ENCODE measurements around the gene MRTFB.

The MRTFB gene

DNA sequence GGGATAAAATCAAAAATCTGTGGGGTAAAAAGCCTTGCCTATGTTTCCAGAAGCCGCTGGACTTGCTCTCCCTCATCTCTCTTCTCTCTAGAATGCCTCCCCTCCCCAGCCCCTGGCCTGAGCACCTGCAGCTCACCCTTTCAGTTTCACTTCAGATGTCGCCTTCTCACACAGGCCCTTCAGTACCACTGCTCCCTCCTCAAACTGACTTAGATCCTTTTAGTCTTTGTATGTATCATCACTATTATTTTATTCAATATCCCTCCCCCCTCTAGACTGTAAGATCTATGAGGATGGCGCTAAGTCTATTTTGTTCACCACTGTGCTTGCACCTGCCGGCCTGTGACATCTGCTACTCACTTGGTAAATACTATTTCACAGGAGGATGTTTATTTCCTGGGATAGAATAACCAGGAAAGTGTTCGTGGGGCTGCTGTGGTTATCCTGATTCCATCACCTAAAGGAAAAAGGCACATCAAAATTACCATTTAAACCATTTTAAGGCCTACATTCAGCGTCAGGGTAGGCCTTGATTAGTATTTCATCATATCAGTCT, 122.3 kb downstream of the MRTFB start:
- DNase-seq: no peak

DNA sequence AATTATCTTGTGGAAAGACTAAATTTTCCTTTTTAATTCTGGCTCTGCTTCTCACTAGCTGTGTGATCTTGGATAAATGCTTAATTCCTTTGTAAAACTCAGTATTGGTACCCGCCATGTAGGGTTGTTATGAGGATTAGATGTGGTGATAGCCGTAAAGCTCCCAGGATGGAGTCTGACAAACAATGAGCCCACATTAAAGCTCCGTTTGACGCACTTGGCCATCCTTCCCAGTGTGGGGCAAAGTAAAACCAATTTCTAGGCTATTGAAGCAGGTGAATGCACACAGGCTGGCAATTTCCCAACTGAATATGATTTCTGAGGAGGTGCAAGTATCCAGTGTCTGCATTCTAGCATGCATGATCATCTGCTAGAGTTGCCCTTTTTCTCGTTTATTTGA, 123.6 kb downstream of the MRTFB start:
- no peak for DNase-seq

DNA sequence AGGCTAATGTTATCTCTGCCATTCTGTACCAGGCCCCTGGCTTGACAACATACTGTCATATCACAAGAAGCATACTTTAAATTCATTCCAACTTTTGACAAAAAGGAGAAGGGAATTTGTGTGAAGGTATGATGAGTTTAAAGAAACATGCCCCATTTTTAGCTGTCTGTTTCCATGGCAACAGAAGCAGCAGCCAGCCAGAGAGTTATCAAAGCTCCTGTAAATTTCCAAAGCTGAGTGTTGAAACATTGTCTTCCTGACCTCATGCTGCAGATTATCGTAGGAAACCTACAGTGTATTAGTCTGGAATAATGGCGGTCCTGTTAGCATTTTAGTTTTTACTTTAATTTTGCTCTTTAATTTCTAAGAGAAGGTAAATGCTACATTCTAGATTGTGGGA, 124.9 kb downstream of the MRTFB start:
- peak; percentile 8 for DNase-seq

DNA sequence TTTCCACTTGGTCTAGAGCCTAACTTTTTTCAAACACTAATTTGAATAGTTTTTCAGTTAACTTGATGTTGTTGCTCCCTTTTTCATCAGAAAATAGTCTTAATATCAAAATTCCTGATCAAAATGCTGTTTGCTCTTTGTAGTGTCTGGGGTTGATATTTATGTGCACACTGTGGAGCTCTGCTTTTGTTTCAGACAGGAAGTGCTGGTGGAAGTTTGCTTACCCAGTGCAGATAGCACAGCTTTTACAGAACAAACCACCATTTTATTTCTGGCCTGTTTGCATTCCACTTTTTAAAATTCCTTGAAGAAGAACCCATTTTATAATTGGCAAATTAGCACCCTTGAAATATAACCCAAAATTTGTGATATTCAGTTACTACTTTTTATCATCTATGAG, 125.4 kb downstream of the MRTFB start:
- DNase-seq: no peak

DNA sequence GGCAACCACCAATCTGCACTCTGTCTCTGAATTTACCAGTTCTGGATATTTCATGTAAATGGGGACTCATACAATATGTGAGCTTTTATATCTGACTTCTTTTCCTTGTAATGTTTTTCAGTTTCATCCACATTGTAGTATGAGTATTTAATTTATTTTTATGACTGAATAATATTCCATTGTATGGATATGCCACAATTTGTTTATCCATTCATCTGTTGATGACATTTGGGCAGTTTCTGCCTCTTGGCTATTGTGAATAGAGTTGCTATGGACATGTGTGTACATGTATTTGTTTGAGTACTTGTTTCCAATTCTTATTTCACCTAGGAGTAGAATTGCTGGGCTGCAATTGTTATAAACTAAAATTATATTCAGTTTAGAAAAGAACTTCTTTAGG, 126.9 kb downstream of the MRTFB start:
- no peak for DNase-seq

DNA sequence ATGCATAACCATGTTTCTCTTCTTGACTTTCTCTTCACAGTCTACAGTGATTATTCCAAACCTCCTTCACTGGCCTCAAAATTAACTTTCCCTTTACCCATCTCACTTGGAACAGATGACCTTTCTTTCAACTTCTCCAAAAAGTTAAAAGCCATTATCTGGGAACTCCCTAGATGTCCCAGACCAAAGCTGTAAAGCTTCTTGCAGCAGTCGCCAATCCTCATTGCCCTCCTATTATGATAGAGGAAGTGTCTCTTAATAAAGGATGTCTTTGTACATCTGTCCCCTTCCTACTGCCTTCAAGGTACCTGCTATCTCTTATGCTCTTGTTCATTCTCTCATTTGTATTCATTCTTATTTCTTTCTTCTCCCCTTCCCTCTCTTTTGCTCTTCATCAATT, 127.5 kb downstream of the MRTFB start:
- DNase-seq: no peak

DNA sequence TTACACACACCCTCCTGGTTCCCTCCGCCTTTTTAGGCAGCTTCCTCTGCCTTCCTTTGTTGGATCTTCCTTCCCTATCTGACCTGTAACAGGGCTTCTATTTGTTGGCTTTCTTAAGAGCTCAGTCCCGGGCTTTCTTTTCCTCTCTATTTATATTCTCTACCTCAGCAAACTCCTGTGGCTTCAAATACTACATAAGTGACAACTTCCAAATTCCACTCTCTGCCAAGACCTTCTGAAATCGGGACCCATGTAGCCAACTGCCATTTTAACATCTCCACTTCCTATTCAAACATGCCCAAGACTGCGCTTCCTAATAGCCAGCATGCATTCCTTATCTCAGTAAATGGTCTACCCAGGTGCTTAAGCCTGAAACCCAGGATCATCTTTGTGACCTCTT, 128.1 kb downstream of the MRTFB start:
- no peak for DNase-seq

DNA sequence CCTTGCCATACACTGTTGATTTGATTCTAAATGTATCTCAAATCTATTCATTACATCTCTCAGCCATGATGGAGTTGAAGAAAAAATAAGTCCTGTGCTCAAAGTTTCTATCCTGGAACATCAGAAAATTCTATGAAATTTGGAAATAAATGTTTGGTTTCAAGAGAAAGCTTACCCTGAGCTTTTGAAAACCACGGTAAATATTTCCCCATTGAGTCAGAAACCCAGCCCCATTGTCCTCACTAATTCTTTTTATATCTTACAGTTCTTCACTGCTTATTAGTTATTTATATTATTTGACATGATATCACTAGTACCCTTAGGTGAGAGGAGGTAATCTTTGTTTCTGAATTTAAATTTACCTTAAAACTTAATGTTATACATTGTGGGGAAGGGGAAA, 128.5 kb downstream of the MRTFB start:
- peak; percentile 34 for DNase-seq

DNA sequence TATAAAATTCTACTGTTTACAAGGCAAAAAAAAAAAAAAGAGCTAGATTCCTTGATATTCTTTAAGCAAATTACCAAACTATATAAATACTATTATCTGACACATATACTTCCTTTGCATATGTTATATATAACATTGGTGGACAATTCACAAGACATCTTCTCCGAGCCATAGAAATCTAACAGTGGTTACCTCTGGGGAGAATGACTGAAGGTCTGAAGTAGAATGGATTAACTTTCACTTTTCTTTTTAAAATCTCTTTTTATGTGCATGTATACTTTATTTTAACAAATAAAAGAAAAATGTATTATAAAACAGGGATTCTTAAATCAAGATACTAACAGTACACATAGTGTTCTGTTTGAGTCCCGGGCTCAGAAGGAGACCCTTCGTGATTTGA, 131.0 kb downstream of the MRTFB start:
- no peak for DNase-seq

DNA sequence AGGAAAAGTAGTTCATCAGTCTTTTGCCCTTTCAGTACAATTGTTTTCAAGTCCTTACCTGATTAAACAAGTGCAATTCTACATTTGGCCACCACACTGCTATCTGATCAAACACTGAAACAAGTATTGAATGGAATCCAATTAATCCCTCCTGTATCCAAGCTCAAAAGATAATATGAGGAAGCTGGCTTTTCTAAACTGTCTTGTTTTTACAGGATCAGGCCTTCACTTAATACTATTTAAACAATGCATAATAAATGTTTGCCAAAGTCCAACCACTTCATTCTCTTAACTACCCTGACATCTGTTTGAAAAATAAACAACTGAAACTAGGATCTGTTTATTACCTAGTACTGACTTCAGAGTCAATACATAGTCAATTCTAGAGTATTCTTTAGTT, 131.6 kb downstream of the MRTFB start:
- no peak for DNase-seq

DNA sequence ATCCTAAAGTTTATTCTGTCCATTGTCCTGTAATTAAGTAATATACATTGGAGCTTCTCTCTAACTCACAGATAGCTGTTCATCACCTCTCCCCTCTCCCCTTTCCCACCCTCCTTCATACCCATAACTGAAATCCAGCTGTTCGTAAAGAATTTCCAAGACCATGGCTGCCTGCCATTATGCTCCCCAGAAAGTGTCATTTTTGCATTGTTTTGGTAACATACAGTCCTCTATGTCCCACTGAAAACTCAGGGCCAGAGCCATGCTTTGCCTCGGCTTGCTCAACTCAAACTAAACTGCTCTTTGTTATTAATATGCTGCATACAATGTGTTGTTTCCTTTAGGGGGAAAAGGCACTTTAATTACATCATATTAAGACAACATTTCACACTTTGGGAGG, 132.0 kb downstream of the MRTFB start:
- DNase-seq: no peak

DNA sequence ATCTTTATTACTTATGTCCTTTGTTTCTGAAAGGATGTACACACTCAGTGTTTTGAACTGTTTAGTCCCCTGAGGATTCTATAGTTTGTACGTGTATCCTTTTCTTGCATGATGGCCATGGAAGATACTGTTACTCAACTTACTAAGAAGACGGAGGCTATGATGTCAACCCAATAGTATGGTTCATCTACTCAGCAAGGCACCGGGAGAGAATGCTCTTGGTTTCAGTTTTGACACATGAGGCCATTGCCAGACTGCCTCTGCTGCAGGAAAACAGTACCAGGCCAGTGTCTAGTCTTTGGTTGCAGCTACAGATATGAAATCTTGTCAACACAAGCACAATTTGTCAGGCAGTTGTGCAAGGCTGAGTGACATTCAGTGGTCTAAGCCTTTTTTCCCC, 134.5 kb downstream of the MRTFB start:
- DNase-seq: no peak

DNA sequence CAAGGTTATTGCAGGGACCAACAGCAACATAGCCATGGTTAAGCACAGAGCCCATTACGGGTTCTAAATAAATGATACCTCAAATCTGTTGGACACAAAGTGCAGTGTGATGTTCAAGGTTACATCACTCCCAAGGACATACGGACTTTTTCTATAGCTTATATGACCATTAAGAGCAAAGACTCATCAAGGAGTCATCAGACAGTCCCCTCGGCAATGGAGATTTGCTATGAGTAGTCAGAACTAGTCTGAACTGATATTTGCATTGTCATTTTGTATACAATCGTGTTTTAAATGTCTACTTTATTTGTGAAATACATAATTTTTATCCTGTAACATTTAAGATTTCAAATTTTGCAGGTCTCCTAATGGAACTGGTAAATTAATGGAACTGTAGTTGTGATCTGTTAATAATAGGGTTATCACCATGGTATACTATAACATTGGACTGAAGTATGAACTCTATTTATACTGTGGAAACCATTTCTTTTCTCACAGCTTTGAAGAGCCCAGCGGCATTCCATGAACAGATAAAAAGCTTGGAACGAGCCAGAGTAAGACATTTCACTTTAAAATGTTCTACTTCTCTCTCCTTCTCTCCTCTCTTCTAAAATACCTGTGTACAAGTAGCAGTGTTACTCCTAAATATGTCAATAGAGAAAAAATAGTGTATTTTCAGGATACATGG, 140.9 kb downstream of the MRTFB start:
- DNase-seq: no peak

DNA sequence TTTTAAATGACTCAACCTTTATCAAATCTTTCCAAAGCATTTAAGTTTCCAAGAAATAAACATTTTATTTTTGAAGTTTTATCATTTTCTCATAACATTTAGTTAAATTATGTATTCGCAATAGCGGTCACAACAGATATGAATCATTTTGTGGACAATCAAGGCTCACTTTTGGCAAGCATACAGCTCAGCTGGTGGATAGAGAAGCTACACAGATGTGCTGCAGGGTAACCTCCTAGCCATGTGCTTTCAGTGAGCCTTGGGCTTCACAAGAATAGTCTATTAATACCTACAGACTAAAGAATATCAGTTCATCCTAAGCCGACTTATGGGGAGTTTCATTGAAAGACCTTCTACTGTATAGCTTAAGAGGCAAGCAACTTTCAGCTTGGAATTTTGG, 144.8 kb downstream of the MRTFB start:
- no peak for DNase-seq

DNA sequence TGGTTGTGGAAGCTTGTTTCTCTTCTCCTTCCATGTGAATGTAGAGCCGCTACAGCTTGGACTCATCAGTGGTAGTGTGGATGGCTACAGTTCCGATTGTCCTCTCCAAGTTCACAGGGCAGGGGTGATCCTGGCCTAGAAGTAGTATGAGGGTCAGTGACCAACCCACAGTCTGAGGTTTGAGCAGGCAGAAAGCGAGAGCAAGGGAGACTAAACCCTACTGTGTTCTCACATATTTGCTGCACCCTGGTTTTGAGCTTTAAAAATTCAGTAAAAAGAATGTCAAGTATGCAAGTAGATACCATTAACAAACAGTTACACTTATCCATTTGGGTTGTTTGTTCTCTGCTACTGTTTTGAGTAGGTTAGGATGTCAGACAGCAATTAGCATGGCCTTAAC, 148.9 kb downstream of the MRTFB start:
- DNase-seq: no peak

DNA sequence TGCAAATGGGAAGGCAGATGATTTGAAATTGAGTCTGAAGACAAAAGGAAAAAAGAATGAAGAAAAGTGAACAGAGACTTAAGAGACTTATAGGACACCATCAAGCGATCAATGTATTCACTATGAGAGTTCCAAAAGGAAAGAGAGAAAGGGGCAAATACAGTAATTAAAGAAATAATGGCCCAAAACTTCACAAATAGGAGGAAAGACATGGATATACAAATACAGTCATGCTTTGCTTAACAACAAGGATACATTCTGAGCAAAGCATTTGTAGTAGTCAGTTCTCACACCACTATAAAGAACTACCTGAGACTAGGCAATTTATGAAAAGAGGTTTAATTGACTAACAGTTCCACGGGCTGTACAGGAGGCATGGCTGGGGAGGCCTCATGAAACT, 152.5 kb downstream of the MRTFB start:
- no peak for DNase-seq

DNA sequence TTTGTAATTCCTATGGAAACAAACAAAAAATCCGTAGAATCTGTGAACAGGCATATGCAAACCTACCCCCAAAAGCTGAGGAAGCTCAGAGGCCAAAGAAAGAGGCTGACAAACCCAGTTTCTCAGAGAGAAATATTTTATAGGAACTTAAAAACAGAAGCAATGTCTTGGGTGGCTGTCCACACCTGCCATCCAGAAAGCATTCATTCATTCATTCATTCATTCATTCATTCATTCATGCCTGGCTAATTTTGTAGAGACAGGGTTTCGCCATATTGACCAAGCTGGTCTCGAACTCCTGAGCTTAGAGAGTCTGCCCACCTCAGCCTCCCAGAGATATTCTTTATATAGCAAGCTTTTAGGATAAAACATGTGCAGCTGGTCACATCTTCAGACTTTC, 154.3 kb downstream of the MRTFB start:
- no peak for DNase-seq

DNA sequence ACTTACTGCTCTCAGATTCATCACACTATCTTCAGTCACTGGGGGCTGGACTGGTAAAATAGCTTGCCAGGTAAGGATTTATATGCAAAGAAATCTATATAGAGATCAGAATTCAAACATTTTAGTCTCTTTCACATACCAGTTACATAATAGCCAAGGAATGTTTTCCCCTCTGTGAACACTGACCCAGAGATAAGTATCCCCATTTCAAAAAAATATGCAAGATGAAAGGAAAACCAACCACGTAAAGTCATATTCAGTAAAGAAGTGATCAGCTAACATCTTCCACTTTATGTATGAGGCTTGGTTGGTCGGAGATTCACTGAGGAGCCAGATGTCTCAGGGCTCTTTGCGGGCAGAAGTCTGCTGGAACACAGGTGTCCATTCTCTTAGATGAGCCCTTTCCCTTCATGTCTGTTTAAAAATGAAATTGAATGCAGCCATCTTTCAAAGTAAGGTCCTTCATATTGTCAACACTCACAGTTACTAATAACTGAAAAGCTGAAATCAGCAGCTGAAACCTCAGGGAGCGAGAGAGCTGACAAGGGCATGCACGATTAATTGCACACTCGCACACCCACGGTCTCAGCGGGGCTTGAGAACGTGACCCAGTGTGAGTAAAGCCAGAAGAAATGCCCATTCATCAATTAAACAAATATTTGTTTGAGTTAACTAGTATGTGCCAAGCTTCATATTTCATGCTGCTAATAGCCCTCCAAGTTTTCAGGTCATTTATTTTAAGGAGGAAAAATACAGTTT, 161.2 kb downstream of the MRTFB start:
- DNase-seq: peak; percentile 46

DNA sequence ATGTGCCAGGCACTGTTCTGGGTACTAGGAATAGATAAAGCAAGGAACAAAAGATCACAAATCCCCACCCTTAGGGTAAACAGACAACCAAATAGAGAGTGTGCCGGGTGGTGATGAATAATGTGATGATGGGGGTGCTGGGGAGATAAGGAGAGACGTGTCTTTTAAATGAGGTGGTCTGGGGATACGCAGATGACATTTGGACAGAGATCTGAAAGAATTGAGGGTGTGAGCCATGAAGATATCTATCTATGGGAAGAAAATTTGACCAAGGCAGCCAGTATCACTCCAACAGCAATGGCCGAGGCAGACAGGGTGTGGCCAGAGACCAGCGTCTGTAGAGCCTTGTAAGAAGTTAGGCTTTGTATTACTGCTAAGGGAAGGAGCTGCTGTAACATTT, 165.3 kb downstream of the MRTFB start:
- DNase-seq: no peak

DNA sequence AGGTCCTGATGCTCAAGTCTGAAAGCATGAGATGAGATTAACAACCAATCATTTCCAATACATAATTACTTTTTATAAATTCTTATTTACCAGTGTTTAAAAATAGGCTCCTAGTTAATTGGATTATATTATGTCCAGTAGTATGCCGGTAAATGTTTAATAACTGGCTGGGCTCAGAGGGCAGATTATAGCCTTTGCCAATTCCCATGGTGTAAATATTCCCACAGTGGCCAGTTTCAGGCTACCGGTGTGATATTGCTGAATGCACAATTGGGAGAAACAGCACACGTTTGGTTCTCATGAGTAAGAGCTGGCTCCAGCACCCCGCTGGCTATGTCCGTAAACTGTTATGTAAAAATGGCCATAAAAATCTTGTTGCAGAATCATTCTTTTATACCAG, 167.6 kb downstream of the MRTFB start:
- no peak for DNase-seq

DNA sequence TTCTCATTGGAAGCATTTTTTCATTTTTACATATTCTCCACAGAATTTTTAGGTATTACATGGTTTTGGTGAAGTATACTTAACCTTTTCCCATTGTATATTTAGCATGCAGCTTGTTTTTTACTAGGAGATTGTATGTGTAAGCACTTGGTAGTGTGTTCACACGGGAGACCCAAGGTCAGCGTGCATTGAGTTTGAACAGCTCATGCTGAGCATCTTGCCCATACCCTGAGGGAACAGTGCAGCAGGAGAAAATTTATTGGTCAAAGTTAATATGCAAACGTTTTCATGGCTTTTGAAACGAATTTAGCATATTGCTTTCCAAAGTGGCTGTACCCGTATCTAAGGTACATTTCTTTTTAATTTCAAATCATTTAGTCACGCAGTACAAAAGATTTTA, 168.7 kb downstream of the MRTFB start:
- no peak for DNase-seq

DNA sequence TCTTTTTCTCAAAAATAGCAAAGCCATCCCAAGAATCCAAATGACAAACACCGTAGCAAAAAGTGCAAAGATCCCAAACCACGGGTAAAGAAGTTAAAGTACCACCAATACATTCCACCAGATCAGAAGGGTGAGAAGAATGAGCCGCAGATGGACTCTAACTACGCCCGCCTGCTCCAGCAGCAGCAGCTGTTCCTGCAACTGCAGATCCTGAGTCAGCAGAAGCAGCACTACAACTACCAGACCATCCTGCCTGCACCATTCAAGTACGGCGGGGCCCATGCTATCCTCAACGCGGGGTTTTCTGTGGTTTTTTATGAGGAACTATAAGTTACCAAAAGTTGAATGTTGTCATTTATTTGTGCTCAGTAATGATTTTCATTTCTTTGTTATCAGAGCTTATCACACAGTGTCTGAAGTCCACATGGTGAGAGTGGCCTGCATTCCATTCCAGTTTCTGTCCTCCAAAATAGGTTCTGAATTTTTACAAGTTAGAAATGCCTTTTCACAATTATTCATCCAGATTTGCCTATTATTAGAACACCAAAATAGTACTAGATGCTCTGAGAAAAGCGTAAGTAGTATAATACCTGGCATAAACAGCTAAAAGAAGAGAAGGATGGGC, 169.2 kb downstream of the MRTFB start:
- DNase-seq: peak; percentile 20

DNA sequence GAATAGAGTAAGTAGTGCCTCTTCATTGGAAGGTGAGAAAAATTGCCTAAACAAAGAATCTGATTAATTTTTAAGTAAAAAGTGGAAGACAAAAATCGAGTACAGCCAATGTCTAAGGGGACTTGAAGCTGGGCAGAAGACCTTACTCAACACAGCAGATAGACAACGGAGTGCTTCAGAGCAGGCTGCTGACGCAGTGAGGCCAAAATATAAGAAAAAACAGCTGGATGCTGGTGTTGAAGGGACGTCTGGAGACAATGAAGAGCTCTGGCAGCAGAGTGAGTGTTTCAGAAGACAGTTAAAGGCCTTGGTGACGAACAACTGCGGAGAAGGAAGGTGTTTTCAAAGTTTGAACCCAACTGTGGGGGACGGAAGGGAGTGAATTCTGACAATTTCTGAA, 169.8 kb downstream of the MRTFB start:
- no peak for DNase-seq

DNA sequence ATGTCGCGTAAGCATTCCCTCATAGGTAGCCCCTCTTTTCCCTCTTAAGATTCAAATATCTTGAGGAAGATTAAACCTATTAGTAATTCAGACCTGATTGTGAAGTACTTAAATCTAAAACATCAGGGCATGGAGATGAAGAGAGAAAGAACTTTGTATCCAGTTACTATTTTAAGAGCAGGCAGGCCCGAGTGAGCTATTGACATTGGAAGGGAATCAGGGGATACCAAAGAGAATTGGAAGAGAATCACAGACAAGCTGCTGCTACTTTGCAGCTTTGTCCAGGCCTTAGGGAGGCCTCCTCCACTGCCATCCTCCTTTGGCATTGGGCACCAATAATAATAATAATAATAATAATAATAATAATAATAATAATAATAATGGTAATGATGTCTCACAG, 170.5 kb downstream of the MRTFB start:
- DNase-seq: no peak

Data from fibroblast of skin of right quadriceps (primary cell).